HFFc6 (cell line): ENCODE data around the gene LRP5. TPM values are rescaled to one million over a fixed set of nuclear protein-coding genes. Genes with fewer than 3 reads are reported as not detected.

Experiments
- DNase-seq: peaks from one replicate; pipeline ENCODE4 v3.0.0-alpha.2; 2018
- H3K27ac Mint-ChIP-seq: 2 replicates; pipeline ENCODE4 v1.8.0; 2020; ENCODE audit warnings: mild to moderate bottlenecking, mixed read lengths
- H3K27me3 Mint-ChIP-seq: 2 replicates; pipeline ENCODE4 v1.8.0; 2021; ENCODE audit warnings: mild to moderate bottlenecking, moderate library complexity, mixed read lengths; ENCODE audit not compliant: insufficient read depth
- H3K36me3 Mint-ChIP-seq: 2 replicates; pipeline ENCODE4 v1.8.0; 2021; ENCODE audit warnings: low read depth, mixed read lengths
- H3K4me1 Mint-ChIP-seq: 2 replicates; pipeline ENCODE4 v1.8.0; 2020; ENCODE audit warnings: low read depth, mixed read lengths
- H3K4me3 Mint-ChIP-seq: 2 replicates; pipeline ENCODE4 v1.8.0; 2020; ENCODE audit warnings: mild to moderate bottlenecking, moderate library complexity, mixed read lengths
- H3K9me3 Mint-ChIP-seq: 2 replicates; pipeline ENCODE4 v1.8.0; 2020; ENCODE audit warnings: mild to moderate bottlenecking, mixed read lengths
- total RNA-seq, 6 experiments: library from RNA; stranded (reverse); fragmentation: NEBNext Ultra II Directional; extraction: Animal tissue kit (Norgen Biotek cat#: 25700); gene quantifications; 2 replicates in 1 of 6; 3 replicates in 5 of 6; pipeline ENCODE4 v1.2.3, GENCODE V29; 2021
- TF ChIP-seq, protein P1 (sequence below): fragments of 200-600 bp; sonication (generic); IDR thresholded peaks from 2 replicates; pipeline ENCODE4 v1.5.0; 2021; ENCODE audit warnings: antibody characterized with exemption, mild to moderate bottlenecking

Gene LRP5
- total RNA-seq, 6 experiments from 2014 or later, result 2.5 to 14.9 (median 3.8) TPM

DNA sequence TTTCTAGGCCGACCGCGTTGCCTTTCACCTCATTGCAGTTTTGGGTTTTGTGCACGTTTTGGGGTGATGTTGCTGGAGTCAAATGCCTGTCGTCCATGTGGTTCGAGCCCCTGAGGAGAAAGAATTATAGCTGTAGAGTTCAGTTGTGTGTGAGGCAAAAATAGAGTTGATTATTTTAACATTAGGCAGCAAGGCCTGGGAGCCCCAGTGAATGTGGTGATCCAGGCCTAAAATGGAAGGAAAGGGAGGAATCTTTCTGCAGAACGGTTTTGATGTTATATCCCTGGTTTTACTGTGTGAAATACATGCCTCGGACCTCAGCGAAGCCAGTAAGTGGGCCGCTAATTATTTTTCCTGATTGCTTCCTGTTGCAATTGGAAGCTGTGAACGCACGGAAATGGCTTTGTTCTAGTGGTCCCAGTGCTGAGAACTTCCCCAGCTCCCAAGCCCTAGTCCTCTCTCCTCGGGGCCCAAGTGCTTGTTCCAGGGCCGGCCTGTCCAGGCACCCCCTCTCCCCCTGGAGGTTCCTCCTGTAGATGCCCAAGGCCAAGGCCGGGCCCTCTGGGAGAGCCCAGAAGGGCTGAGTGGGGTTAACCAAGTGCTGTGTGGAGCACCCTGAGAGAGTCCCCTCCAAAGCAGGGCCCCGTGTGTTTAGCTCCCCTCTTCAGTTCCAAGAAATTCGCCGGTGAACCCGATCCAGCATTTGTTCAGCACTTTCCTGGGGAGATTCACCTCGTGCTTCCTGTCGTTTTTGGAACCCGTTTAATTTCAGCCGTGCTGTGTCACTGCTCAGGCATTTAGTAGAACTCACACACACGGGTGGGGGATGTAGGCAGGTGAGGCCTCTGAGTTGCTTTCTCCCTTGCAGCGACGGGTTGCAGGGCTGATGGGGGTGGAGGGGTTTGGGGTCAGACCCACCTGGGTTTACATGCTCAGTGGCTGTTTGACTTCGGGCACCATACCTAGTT is 2.1 kb downstream of the LRP5 start:
- TF ChIP-seq, protein P1, sequence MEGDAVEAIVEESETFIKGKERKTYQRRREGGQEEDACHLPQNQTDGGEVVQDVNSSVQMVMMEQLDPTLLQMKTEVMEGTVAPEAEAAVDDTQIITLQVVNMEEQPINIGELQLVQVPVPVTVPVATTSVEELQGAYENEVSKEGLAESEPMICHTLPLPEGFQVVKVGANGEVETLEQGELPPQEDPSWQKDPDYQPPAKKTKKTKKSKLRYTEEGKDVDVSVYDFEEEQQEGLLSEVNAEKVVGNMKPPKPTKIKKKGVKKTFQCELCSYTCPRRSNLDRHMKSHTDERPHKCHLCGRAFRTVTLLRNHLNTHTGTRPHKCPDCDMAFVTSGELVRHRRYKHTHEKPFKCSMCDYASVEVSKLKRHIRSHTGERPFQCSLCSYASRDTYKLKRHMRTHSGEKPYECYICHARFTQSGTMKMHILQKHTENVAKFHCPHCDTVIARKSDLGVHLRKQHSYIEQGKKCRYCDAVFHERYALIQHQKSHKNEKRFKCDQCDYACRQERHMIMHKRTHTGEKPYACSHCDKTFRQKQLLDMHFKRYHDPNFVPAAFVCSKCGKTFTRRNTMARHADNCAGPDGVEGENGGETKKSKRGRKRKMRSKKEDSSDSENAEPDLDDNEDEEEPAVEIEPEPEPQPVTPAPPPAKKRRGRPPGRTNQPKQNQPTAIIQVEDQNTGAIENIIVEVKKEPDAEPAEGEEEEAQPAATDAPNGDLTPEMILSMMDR, result no peak

DNA sequence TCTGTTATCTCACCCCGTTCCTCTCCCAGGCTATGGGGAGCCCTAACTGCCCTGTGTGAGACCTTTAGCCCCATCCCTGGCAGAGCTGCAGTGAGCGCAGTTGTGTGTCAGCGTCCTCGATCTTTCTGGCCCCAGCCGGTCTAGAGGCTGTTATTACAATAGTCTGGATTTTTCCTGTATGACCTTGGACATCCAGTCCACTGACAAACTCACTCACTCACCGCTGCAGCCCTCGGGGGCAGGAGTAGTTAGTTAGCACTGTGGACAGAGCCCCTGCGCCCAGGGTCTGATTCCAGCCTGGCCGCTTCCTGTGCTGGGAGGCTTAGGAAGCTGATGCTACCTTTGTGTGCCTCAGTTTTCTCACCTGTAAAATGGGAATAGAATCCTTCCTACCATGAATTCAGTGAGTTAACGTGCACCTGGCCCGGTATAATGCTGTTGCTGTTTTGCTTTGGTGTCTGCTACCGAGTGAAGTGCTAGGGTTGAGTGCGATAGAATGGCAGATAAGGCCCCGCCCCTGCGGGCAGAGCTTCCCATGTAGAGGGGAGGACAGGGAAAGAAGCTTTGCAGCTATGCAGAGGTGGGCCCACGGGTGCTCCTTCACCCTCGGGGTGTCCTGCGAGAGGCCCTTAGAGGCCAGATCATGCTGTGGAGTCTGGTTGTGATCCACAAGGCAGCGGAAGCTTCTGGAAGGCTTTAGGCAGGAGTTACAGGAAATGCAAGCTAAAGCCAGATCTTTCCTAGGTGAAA is 3.0 kb downstream of the LRP5 start:
- TF ChIP-seq, protein P1, result no peak
- Mint-ChIP-seq H3K27ac (no peak overlapping the region), H3K9me3 (no peaks in the 10 kb centered on the region)

More for the DNA sequence above, 2.1 kb downstream of the LRP5 start:
- Mint-ChIP-seq H3K4me3 (peak overlapping the region; percentile 76), H3K27me3 (peaks cover 15% of the 10 kb centered on the region), H3K9me3 (no peaks in the 10 kb centered on the region), H3K4me1 (no peaks in the 10 kb centered on the region; the same call in 1 of the 2 replicates), H3K36me3 (no peaks in the 10 kb centered on the region), H3K27ac (no peak overlapping the region)
- DNase-seq, result no peak

DNA sequence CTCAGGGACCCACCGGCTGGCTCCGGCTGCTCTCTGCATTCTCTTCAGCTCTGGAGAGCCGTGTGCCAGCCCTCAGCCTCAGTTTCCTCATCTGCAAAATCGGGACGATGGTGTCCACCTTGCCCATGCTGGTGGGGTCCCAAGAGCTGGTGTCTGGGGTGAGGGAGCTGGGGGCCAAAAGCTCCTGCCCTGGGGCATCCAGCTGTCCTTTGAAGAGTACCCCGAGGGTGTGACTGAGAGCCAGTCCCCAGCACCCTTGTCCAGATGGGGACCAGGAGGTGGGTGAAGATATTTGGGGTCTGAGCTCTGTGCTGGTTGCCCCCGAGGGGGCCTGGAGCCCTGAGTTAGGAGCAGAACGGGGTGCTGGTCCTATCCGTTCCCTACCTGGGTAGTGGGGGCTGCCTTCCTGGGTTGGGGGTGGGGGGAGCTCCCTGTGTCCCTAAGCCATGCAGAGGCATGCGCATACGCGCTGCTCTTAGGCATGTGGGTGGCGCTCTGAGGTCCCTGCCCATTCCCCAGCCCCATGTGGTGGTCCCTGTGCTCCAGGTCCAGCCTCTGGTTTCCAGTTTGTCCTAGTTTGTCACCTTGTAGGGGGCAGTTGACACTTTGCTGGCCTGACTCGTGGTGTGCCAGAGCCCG is 4.9 kb downstream of the LRP5 start:
- TF ChIP-seq, protein P1, result no peak
- Mint-ChIP-seq H3K9me3 (no peaks in the 10 kb centered on the region), H3K27ac (no peak overlapping the region), H3K4me1 (no peaks in the 10 kb centered on the region; the same call in 1 of the 2 replicates), H3K4me3 (no peak overlapping the region), H3K27me3 (peaks cover 24% of the 10 kb centered on the region), H3K36me3 (no peaks in the 10 kb centered on the region)
- DNase-seq, result no peak

More for the DNA sequence above, 3.0 kb downstream of the LRP5 start:
- peaks cover 19% of the 10 kb centered on the region for H3K27me3 Mint-ChIP-seq
- DNase-seq, result no peak
- no peak overlapping the region for H3K4me3 Mint-ChIP-seq
- H3K36me3 Mint-ChIP-seq, result no peaks in the 10 kb centered on the region
- no peaks in the 10 kb centered on the region; the same call in 1 of the 2 replicates for H3K4me1 Mint-ChIP-seq

DNA sequence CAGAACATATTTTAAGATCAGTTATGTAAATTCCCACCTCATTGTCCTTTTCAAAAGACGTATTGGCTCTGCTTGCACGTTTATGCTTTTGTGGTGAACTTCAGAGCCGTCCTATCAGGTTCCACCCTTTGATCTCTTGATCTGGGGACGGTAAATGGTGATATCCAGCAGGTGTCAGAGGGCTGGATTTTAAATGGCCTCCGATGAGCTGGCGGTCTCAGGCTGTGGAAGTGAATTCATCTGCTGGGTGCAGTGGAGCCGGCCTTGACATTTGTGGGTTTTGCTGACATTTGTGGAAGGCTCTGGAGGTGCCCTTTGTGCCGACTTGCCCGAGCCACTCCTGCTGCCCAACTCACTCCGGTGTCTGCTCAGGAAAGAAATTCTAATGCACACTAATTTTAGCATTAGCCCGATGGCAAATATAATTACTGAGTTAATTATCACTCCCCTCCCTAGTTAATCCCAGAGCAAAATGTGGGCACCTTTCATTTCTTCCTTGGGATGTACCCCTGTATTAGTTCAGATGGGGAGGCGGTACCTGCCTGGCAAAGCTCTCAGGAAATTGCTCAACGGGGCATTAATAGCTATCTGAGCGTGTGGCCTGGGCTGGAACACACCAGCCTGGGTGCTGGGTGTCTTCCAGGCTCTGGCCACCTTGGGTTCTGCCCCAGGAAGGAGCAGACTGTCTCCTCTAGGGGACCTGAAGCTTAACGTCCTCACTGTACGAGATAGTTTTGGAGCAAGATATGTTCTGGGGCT is 9.1 kb downstream of the LRP5 start:
- no peak for DNase-seq
- Mint-ChIP-seq H3K9me3 (no peaks in the 10 kb centered on the region), H3K27me3 (peaks cover 19% of the 10 kb centered on the region), H3K4me1 (no peaks in the 10 kb centered on the region), H3K27ac (no peak overlapping the region), H3K4me3 (no peak overlapping the region), H3K36me3 (no peaks in the 10 kb centered on the region)
- TF ChIP-seq, protein P1, result no peak

DNA sequence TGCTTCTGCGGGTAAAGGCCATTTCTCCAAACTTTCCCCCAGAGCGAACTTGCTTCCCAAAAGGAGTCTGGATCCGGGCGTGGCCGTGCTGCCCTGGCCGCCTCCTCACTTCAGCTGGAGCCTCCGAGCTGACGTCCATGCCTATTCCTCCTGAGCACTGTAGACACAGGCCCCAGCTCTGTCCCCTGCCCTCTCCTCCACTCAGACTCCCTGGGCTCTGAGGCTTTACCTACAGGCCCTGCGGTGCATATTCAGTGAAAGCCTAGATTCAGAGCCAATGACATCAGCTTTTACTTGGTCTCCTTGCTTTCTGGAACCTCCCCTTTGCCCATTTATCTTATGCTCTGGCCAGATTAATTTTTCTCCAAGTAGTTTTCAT is 9.7 kb downstream of the LRP5 start:
- no peaks in the 10 kb centered on the region for H3K36me3 Mint-ChIP-seq
- no peak for DNase-seq
- no peak overlapping the region for H3K27ac Mint-ChIP-seq
- TF ChIP-seq, protein P1, result no peak
- no peak overlapping the region for H3K4me3 Mint-ChIP-seq
- no peaks in the 10 kb centered on the region for H3K4me1 Mint-ChIP-seq
- H3K27me3 Mint-ChIP-seq, result peaks cover 21% of the 10 kb centered on the region
- H3K9me3 Mint-ChIP-seq, result no peaks in the 10 kb centered on the region
